DMS53 (cell line): ENCODE data around the gene CFAP73.
"Not testable (repeated sequence)": the region's sequence is repeated elsewhere in the genome, so short reads cannot be mapped to it uniquely, and the experiment has no call there.

ENCODE experiments used
- DNase-seq: peaks from one replicate; lab custom pipeline; 2025; lab: John Stamatoyannopoulos, UW

Gene CFAP73

DNA sequence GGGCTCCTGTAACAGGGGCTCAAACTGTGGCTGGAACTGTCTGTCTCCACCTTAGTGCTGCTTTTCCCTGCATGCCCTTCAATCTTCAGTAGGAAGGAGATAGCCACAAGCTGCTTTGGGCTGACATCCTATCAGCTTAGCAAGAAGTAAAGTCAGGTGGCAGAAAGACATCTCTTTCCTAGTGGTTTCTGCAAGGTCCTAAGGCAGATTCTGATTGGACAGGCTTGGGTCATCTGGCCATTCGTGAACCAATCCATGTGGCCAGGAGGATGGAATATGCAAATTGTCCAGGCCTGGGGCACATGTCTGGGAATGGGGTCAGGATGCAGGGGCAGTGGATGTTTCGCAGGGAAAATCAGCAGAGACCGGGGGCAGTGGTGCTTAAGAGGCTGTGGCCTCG is 41.2 kb downstream of the CFAP73 start:
- peak; percentile 72 for DNase-seq

DNA sequence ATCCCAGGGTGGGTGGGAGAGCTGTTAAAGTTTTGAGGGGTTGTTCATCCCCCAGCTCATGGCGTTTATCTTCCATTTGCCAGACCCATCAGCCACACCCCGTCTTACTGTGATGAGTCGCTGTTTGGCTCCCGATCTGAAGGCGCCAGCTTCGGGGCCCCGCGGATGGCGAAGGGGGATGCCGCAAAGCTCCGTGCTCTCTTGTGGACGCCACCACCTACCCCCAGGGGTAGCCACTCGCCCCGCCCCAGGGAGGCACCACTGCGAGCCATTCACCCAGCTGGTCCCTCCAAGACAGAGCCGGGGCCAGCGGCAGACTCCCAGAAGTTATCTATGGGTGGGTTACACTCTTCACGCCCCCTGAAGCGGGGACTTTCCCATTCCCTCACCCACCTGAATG is 41.7 kb downstream of the CFAP73 start:
- no peak for DNase-seq

DNA sequence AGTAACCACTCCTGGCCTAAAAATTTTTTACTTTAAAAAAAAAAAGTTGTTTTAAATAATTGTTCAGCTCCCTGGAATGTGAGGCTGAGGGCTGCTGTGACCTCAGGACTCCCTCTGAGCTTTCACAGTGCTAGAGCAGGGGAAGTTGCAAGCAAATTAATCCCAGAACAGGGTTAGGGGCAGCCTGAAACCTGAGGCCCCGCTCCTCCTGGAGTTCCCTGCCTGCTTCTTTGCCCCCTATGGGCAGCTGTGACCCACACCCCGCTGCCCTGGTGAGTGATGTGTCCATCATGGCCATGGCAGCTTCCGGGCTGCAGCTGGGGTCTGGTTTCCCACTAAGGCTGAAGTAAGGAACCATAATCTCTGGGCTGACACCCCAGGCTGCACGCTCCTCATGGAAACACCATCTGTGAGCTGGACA is 45.5 kb downstream of the CFAP73 start:
- no peak for DNase-seq

DNA sequence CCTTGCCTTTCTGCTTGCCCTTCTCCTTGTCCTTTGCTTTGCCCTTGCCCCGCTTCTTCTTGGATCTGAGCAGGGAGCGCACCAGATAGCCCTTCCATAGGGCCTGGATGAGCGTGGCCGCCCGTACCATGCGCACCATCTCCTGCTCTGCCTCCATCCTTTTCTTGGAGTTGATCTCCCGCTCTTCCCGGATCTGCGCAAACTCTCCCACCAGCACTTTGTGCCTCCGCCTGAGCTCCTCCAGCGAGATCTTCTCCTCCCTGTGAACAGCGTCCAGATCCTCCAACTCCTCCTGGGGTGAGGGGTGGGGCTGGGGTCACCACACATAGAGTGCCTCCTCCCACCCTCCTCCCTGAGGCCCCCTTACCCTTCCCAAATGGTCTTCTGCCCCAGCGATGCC is 46.1 kb downstream of the CFAP73 start:
- DNase-seq: no peak

DNA sequence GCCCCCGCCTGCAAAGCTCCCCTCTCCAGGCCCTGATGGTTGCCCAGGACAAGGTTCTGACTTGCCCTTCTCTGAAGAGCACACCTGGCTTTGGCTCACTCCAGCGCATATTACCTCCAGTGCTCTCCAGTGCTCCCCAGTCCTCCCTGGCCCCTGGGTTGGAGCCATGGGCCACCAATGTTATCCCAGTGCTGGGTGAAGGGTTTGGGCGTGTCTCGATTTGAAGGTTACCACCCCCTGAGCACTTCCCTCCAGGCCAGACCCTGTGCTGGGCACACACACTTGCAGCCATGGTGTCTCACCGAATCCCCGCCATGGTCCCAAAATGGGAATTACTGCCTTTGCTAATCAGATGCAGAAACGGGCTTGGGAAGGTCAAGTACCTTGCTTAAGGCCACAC is 47.1 kb downstream of the CFAP73 start:
- DNase-seq: no peak

DNA sequence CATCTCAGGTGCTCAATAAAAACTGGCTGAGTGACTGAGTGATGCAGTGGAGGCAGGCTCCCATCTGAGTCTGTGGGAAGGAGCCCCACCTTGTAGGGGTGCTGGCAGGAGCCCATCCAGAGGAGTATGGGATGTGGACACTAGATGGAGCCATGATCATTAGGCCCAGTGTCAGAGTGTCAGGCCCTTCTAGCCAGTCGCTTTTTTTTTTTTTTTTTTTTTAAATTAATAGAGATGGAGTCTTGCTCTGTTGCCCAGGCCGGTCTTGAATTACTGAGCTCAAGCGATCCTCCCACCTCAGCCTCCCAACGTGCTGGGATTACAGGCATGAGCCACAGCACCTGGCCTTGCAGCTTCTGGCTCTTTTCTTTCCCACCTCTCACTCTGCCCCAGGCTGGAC is 47.5 kb downstream of the CFAP73 start:
- peak; percentile 92 for DNase-seq

DNA sequence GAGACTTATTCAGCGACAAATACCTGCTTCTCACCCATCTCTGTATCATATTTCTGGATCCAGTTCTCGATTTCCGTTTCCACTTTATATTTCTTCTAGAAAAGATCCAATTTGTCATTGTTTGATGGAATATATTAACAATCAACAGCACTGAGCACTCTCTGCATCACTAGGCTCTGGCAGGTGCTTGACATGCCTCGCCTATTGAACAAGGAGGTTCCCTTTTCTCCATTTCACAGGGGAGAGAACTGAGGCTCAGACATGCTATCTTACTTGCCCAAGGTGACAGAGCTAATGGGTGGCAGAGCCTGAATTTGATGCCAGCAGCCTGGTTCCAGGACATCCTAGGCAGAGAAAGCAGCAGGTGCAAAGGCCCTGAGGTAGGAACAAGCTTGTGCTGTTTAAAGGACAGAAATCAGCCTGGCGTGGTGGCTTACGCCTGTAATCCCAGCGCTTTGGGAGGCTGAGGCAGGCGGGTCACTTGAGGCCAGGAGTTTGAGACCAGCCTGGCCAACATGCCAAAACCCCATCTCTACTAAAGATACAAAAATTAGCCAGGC is 48.1 kb downstream of the CFAP73 start:
- no peak for DNase-seq

DNA sequence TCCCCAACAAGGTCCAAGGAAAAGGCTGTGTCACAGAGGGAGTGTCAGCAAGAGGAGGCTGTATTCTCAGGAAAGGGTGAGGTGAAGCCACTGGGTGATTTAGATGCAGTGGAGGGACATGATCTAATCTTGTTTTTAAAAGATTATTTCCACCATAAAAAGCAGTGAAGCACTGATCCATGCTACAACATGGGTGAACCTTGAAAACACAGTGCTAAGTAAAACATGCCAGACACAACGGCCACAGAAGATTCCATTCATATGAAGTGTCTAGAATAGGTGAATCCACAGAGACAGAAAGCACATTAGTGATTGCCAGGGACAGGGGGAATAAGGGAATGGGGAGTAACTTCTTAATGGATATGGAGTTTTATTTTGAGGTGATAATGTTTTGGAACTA is 48.8 kb downstream of the CFAP73 start:
- DNase-seq: no peak

DNA sequence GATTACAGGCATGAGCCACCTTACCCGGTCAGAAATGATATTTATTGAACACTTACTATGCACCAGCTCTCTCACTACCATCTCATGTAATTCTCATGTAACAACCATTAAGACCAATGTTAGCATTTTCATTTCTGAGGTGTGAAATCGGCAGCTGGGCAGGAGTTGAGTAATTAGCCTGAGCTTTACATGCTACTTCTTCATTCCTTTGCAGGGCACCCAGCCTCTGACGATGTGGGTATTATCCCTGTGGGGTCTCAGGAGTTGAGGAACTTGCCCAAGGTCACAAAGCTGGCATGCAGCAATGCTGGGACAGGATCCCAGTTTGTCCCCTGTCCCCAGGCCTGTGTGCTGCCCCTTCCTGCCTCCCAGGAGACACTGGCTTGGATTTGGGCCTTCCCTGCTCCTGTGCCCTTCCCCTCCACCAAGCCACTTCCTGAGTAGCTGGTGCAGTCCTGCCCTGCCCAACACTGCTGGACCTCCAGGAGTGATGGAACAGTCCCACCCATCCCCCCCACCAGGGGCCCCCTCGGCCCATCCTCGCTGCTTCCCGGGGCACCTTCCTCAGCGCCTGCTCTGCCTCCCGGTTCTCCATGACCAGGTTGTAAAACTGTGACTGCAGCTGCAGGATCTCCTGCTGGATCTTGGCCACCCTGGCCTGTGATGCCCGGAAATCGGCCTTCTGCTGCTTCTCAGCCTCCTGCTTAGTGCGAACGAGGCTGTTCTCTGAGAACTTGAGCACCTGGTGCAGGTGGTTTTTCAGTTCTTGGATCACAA is 50.7 kb downstream of the CFAP73 start:
- DNase-seq: no peak

DNA sequence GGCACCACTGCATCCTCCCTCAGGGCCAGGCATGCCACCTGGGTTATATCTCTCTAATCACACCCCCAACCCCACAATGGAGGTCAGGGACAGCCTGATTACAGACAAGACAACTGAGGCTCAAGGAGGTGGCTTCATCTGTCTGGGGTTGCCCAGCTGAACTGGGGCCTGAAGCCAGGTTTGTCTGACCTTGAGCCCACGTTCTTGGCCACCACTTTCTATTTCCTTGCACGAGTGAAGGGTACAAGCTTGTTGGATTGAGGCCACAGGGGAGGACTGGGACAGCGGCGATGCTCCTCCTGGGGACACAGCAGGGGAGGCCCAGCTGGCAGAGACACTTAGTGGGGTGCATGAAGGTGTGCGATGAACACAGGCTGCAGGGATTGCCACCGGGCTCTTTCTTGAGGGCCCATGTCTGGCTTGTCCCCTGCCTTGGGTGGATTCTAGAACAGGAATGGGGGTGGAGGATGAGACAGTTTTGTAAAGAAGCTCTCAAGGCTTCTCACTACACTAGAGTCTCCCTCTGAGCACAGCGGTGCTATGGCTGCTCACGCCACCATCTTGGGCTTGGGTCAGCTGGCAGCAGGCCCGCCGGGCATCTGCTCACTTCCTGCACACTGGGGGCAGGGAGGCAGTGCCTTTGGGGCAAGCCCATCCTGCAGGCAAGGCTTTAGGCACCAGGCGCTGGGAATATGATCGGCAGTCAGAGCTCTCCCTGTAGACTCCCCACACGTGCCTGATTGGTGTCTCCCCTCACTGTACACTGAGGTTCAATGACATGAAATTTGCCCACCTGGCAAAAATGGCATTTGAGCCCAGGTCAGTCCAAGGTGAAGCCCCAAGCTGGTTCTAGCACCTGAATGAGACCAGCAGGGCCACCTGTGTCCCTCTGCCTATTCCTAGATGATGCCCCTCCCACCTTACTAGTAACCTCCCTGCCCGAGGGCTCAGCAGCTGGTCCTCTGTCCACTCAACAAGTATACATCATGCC is 52.0 kb downstream of the CFAP73 start:
- DNase-seq: no peak

DNA sequence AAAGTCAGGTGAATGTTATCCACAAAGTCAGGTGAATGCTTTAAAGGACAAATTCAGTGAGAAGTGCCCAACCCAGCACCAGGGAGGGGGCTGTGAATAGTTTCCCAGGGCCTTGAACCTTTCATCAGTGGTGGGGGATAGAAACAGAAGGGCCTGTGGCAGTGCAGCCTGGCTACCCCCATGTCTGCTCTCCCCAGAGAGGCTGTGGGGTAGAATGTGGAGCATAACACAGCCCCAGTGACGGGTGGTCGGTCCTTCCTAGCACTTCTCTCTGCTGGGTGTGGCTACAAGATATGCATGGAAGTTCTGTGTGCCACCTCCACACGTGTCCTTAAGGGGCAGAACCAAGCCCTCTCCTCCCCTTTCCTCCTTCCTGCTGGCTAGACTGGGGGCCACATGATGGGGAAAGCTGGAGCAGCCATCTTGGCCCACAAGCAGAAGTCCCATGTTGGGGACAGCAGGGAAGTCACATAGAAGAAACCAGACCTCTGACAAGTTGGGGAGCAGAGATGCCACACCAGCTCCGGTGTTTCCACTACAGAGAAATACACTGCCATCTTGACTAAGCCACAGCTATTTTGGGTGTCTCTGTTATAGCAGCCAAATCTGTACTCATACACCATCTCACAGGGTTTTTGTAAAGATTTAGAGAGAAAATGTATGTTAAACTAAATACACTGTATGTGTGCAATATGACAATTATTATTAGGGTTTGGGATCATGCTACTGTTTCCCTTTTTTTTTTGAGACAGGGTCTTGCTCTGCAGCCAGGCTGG is 53.0 kb downstream of the CFAP73 start:
- DNase-seq: no peak

DNA sequence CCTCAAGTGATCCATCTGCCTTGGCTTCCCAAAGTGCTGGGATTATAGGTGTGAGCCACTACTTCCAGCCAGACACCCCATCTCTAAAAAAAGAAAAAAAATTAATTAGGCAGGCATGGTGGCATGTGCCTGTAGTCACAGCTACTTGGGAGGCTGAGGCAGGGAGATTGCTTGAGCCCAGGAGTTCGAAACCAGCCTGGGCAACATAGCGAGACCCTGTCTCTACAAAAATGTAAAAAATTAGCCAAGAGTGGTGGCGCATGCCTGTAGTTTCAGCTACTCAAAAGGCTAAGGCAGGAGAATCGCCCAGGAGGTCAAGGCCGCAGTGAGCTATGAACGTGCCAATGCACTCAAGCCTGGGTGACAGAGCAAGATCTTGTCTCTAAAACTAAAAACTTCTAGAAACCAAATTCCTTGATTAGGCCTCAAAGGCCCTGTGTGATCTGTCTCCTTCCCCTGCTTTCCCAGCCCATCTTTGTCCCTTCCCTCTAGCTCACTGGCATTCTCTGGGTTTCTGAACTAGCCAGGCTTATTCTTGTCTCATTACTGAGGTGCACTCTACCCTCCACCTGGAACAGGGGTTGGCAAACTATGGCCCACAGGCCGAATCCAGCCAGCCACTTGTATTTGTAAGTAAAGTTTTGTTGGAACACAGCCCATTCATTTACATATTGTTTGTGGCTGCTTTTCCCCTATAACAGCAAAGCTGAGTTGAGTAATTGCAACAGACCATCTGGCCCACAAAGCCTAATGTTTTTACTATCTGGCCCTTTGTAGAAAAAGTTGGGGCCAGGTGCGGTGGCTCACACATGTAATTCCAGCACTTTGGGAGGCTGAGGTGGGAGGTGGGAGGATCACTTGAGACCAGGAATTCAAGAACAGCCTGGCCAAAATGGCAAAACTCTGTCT is 54.6 kb downstream of the CFAP73 start:
- DNase-seq: no peak

DNA sequence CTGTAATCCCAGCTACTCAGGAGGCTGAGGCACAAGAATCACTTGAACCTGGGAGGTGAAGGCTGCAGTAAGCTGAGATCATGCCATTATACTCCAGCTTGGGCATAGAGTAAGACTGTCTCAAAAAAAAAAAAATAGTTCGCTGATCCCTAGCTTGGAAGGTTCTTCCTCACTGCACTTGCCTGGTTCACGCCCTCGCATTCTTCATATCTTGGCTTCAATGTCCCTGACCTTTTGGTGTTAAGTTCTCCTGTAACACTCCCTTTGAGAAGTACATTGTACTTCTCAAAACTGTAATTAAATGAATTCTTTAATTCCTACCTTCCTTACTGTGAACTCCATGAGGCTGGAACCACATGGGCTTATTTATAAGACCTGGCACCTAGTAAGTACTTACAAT is 55.3 kb downstream of the CFAP73 start:
- no peak for DNase-seq

DNA sequence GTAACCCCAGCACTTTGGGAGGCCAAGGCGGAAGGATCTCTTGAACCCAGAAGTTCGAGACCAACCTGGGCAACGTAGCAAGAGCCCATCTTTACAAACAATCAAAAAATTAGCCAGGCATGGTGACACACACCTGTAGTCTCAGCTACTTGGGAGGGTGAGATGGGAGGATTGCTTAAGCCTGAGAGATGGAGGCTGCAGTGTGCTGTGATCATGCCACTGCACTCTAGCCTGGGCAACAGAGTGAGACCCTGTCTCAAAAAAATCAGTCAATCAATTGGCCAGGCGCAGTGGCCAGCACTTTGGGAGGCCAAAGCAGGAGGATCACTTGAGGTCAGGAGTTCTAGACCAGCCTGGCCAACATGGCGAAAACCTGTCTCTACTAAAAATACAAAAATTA is 57.3 kb downstream of the CFAP73 start:
- not testable (repeated sequence) for DNase-seq

DNA sequence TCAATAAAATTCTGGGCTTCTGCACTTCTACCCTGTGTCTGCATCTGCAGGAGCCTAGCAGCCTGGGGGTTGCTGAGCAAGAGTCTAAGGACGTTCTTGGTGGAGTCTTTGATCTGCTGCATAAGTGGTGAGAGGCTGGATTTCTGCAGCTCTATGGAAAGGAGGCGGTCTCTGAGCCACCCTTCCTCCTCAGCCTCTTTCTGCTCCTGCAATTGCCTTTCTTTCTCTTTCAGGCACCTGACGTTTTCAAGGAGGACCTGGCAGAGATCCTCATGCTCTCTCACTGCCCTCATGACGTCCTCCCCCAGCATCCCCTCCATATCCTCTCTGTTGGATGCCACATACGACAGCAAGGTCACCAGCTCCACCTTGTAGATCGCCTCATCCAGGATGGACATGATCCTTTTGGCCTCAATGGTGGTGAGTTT is 58.1 kb downstream of the CFAP73 start:
- DNase-seq: no peak

DNA sequence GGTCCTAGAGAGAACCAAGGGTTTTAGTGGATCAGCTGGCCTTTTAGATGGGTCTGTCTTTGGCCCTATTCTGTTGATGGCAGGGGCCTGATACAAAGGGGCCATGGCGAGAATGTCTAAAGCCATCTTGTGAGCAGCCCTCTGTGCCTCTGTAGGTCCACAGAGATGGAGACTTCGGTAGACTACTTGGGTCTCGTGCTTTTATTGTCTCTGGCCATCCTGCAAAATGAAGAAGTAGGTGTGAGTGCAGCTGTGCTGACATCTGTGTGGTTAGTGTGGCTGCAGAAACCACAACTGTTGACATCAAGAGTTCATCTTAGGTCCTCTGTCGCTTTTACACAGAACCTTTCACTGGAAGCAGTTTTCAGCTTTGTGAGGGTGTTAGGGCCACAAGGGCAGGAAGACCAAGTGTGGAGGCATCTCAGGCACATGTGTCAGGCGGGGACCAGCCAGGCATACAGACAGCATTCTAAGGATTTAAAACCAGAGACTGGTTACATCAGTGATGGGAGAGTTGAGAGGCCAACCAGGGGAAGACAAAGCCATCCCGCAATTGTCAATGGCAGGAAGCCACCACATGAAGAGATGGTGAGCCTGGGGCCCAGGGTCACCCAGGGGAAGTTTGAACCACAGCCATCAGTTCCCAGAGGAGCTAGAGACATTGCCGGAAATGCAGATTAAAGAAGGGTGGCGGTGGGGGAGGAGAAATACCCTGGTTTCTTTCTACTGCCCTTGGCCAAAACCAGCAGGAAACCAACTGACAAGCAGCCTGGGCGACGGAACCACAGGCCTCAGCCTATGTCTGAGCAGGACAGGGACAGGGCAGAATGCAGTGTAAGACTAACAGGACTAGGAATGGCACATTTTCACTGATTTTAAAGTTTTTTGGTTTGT is 58.8 kb downstream of the CFAP73 start:
- no peak for DNase-seq
